NCI-H526 (cell line): ENCODE results near the gene ZNF345.
A peak's percentile ranks its signal among the peaks of the same experiment; 100 is the strongest.

ENCODE experiments used
- DNase-seq, 2 experiments: peaks; one replicate each; lab custom pipeline; 2025; lab: John Stamatoyannopoulos, UW

ZNF345 gene

GRCh38 chr19:36850559-36851442, at the start of gene ZNF345:
ZNF345 (plus strand) TSS chr19:36850876; CDS start chr19:36876831, 25,955 bp downstream.
- DNase-seq = peak; percentile 98

GRCh38 chr19:36805364-36805763, 45.3 kb upstream of the ZNF345 start:
- DNase-seq = no peak

GRCh38 chr19:36807029-36807428, 43.6 kb upstream of the ZNF345 start:
- no peak for DNase-seq

- DNase-seq = peak in 1 of 2 experiments; percentile 2
These were observed 31.5 kb upstream of the ZNF345 start for GRCh38 chr19:36819130-36819630.

GRCh38 chr19:36821758-36822157, 28.9 kb upstream of the ZNF345 start:
- DNase-seq = no peak

GRCh38 chr19:36833430-36833829, 17.2 kb upstream of the ZNF345 start:
- no peak for DNase-seq

- DNase-seq = peak in 1 of 2 experiments; percentile 27
These were observed 13.3 kb upstream of the ZNF345 start for GRCh38 chr19:36837176-36837905.

GRCh38 chr19:36837906-36838783, 12.5 kb upstream of the ZNF345 start, which contains the start of gene ZNF790:
ZNF790 (minus strand) TSS chr19:36838387; CDS start chr19:36825619, 12,768 bp downstream.
- peak; percentile 91 to 97 for DNase-seq

- no peak for DNase-seq
These were observed 11.8 kb upstream of the ZNF345 start for GRCh38 chr19:36838784-36839324.

- DNase-seq = no peak
These were observed 2.7 kb upstream of the ZNF345 start for GRCh38 chr19:36847968-36848367.

GRCh38 chr19:36849701-36850558, 746 bp upstream of the ZNF345 start:
- peak; percentile 92 to 95 for DNase-seq

- DNase-seq = no peak
These were observed 1.2 kb downstream of the ZNF345 start for GRCh38 chr19:36851898-36852297.

GRCh38 chr19:36876993-36877938, 26.6 kb downstream of the ZNF345 start:
- no peak for DNase-seq

GRCh38 chr19:36891768-36892357, 41.2 kb downstream of the ZNF345 start:
- DNase-seq = no peak

- DNase-seq = no peak
These were observed 44.2 kb downstream of the ZNF345 start for GRCh38 chr19:36894849-36895383.

- no peak for DNase-seq
These were observed 47.7 kb downstream of the ZNF345 start for GRCh38 chr19:36898422-36898821.

- DNase-seq = peak; percentile 90 to 98
These were observed 65.5 kb downstream of the ZNF345 start, which contains the start of the genes ZNF568 and ZNF829 for GRCh38 chr19:36915992-36916830. ZNF568 (plus strand) TSS chr19:36916332; CDS start chr19:36922771, 6,439 bp downstream. ZNF829 (minus strand) TSS chr19:36916291; CDS start chr19:36915167, 1,124 bp downstream.
